GM11168 (cell line): ENCODE results near the gene SLC1A2.

Experiments used
- in situ Hi-C: fragments of 300-500 bp; cut with MboI; formaldehyde crosslinking; loops from one replicate; pipeline ENCODE4 v1.12.0; 2022; ENCODE audit warnings: low sequenced_read_pairs; ENCODE audit not compliant: unreplicated experiment

The SLC1A2 gene

GRCh38 chr11:35414776-35415175 lies 4.6 kb downstream of the SLC1A2 start:
- in situ Hi-C loops: no loop called here

DNA sequence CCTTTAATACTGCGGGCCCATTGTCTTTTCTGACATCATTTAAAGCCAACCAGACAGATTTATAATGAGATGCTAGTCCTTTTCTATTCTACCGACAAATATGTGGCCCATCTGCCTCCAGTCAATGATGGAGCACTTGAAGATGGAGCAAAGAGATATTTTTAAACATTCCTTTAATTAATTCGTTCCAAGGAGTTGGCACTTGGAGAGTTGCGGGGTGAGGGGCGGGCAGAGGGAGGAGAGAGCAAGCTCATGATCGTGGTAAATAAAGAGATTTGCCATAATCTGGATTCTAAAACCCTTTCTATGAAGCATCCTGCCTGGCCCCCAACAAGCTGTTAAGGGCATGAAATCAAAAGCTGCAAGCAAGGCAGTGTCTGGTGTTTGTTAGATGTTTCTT lies 5.0 kb downstream of the SLC1A2 start:
- in situ Hi-C loops: no loop called here

- in situ Hi-C loops: no loop called here
Measured at GRCh38 chr11:35413598-35413997, 5.8 kb downstream of the SLC1A2 start.

- in situ Hi-C loops: no loop called here
Measured at GRCh38 chr11:35412285-35412684, 7.1 kb downstream of the SLC1A2 start.

- in situ Hi-C loops: no loop called here
Measured at GRCh38 chr11:35407041-35407440, 12.3 kb downstream of the SLC1A2 start.

DNA sequence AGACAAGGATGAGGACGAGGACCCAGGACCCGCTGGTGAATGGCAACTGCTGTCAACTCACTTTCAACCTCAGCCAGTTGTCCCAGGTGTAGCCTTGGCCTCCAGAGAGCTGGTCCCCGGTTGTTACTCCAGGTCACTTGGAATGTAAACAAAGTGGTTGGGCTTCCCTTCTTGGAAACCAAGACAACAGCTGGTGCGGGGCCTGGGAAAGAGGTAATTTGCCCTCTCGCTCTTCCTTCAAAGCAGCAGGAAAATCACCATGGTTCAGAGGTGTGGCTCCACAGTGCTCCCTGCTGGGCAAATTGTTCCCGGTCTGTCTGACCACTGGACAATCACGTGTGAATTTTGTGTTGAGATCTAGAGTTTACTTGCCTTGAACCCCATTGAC lies 15.0 kb downstream of the SLC1A2 start:
- in situ Hi-C loops: no loop called here

DNA sequence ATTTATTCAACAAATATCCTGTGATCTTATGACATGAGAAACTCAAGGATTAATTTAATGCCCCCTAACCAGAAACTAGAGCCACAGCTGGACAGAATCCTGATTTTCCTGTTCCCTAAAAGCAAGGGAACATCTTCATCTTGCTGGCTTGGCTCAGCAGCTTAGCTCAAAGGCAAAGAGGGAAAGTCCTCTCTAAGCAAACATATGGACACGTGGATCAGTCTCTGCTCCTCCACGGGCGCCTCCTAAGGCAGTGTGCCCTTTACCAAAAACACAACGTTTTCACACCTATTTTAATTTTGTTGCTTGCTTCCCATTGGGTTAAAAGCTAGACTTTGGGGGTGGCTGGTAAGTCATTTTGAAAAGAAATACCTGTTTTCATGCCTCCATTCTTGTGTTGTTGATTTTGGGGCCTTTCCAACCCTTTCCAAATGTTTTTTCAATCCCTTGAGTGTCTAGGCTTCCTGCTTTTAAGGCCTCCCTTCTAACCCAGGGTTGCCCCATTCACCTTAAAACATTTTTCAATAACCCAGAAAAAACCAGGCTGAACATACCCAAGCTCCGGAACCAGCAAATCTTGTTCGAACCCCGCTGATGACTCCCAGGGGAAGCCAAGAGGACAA lies 15.5 kb downstream of the SLC1A2 start:
- in situ Hi-C loops: no loop called here

- in situ Hi-C loops: no loop called here
Measured at GRCh38 chr11:35402751-35403660, 16.4 kb downstream of the SLC1A2 start.

DNA sequence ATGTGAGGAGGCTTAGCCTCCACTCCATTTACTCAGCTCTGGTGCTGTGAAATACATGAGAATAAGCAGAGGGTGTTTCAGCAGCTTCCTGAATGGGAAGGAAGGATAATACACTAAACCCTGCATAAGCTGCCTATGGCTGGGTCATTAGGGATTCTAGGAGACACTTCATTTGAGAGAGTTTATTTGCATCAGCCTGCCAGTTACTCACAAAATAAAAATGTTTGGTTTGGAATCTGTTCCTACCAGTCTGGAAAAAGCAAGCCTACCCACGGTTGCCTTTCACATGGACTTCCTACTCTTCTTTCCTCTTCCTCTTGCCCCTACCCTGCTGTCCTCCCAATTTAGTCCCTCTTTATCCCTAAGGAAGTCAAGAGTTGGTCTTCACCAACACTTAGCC lies 20.5 kb downstream of the SLC1A2 start:
- in situ Hi-C loops: no loop called here

- in situ Hi-C loops: no loop called here
Measured at GRCh38 chr11:35394941-35395340, 24.4 kb downstream of the SLC1A2 start.

DNA sequence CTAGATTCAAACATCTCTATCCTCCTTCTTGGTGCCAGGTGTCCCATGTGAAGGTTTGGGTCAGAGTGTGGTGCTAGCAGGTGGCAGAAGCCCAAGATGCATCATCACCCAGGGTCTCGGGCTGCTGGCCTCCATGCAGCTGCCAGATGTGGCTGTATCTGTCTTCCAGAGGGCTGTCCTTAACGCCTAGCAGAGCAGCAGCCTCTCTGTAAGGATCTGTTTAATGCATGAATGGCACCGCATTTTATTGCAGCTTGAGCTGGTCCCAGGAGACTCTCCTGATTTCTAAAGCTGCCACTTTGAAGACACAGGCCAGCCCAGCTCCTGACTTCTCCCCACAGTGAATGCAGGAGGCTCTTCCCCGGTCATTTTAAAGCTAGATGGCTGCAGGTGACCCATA lies 26.3 kb downstream of the SLC1A2 start:
- in situ Hi-C loops: no loop called here

- in situ Hi-C loops: no loop called here
Measured at GRCh38 chr11:35391922-35392688, 27.3 kb downstream of the SLC1A2 start.

- in situ Hi-C loops: no loop called here
Measured at GRCh38 chr11:35390737-35391682, 28.3 kb downstream of the SLC1A2 start.

GRCh38 chr11:35389897-35390465 lies 29.4 kb downstream of the SLC1A2 start:
- in situ Hi-C loops: loop anchor here (10.0 kb wide), 2 partner anchors 475 to 805 kb away; partner anchors contain the start of genes APIP and PDHX

DNA sequence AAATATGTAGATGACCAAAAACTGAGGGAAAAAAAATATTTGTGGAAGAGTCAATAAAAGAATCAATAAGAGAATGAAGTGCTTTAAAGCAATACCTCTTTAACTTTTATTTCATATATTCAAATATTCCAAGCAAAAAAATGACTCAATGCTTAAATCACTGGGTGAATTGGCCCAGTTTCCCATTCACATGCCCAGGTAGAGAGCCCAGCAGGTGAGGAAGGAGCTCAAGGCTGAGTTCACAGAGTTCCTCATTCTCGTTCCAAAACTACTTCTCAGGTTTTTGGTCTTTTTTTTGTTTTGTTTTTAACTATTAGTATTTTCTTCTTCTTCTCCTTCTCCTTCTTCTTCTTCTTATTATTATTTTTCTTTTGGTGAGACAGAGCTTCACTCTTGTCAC lies 30.2 kb downstream of the SLC1A2 start:
- in situ Hi-C loops: loop anchor here (10.0 kb wide), 2 partner anchors 474 to 804 kb away; partner anchors contain the start of genes APIP and PDHX

GRCh38 chr11:35388061-35388460 lies 31.3 kb downstream of the SLC1A2 start:
- in situ Hi-C loops: loop anchor here (10.0 kb wide), 2 partner anchors 473 to 803 kb away; partner anchors contain the start of genes APIP and PDHX

DNA sequence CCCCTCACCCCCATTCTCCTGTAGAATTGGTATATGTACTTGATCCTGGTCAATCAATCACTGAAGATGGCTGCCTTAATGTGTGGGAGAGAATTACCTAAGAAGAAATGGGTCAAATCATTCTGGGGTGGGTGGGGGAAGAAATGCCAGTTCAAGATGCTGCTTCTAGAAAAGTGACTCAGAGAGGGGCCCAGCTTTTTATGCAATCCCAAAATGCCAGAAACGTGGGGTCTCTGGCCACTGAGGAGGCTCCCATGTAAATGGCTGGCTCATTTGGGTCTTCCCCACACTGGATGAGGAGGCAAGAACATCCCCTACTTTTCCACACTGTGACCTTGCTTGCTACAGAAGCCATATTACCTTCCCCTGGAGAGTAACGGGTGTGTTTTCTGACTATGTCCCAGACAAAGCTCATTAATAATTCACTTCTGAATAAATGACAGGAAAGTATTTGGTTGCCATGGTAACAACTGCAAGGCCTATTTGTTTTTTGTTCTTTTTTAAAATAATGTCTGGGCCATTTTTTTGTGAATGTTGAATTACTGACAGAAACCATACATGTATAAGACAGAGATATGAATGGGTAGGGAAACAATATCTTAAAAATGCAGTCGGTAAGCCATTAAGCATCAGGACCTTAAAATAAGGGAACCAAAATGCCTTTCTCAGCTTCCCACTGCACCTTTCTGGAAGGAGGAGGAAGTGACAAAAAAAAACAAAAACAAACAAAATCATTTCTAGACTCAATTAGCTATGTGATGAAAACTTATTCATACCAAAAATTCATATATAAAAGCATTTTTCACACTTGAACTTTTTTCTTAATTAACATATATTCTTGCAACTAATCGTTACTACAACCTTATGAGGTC lies 32.0 kb downstream of the SLC1A2 start:
- in situ Hi-C loops: loop anchor here (10.0 kb wide), 2 partner anchors 473 to 803 kb away; partner anchors contain the start of genes APIP and PDHX

- in situ Hi-C loops: loop anchor here (10.0 kb wide), 2 partner anchors 469 to 799 kb away; partner anchors contain the start of genes APIP and PDHX
Measured at GRCh38 chr11:35383953-35384352, 35.4 kb downstream of the SLC1A2 start.
